Neural cell (in vitro differentiated cells): ENCODE data around the gene KIFC3.
"Not testable (repeated sequence)": the region's sequence is repeated elsewhere in the genome, so short reads cannot be mapped to it uniquely, and the experiment has no call there.

ENCODE experiments used
- EP300 ChIP-seq: fragments of 450-650 bp; conservative IDR thresholded peaks from 2 replicates; pipeline ENCODE4 v1.6.1; 2014; ENCODE audit warnings: antibody characterized with exemption, mild to moderate bottlenecking, moderate library complexity; ENCODE audit not compliant: poor library complexity, severe bottlenecking
- EZH2 ChIP-seq: fragments of 200-600, 300-800 bp; shearing (Covaris generic), sonication (generic); IDR thresholded peaks from 2 replicates; pipeline ENCODE4 v1.6.1; 2014; ENCODE audit warnings: antibody characterized with exemption, low read length, borderline replicate concordance, mild to moderate bottlenecking; ENCODE audit not compliant: insufficient read depth, poor library complexity, severe bottlenecking
- MXI1 ChIP-seq: fragments of 450-650 bp; conservative IDR thresholded peaks from 2 replicates; pipeline ENCODE4 v1.6.1; 2014; ENCODE audit warnings: antibody characterized with exemption, mild to moderate bottlenecking; ENCODE audit not compliant: poor library complexity, severe bottlenecking
- POLR2AphosphoS5 ChIP-seq: IDR thresholded peaks from 2 replicates; pipeline ENCODE4 v1.6.1; 2012
- SMC3 ChIP-seq: fragments of 450-650 bp; conservative IDR thresholded peaks from 2 replicates; pipeline ENCODE4 v1.6.1; 2014; ENCODE audit warnings: antibody characterized with exemption, mild to moderate bottlenecking, moderate library complexity; ENCODE audit not compliant: poor library complexity
- TF ChIP-seq, protein P1 (sequence below): fragments of 450-650 bp; IDR thresholded peaks from 2 replicates; pipeline ENCODE4 v1.5.1; 2014; ENCODE audit warnings: antibody characterized with exemption, mild to moderate bottlenecking, moderate library complexity; ENCODE audit not compliant: poor library complexity, severe bottlenecking
- TF ChIP-seq, protein P2 (sequence below): IDR thresholded peaks from 2 replicates; pipeline ENCODE4 v1.6.1; 2012; ENCODE audit warnings: borderline replicate concordance

DNA sequence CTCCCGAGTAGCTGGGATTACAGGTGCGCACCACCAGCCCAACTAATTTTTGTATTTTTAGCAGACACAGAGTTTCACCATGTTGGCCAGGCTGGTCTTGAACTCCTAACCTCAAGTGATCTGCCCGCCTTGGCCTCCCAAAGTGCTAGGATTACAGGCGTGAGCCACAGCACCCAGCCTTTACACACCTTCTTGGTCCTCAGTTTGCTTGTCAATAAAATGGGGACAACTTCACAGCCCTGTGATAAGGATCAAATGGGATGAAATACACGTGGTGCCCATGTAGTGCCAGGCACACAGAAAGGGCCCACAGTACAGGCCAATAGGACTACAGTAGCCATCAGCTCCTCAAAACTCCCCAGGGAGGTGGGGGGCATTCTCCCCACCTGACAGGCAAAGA is 6.3 kb downstream of the KIFC3 start:
- TF ChIP-seq, protein P1, sequence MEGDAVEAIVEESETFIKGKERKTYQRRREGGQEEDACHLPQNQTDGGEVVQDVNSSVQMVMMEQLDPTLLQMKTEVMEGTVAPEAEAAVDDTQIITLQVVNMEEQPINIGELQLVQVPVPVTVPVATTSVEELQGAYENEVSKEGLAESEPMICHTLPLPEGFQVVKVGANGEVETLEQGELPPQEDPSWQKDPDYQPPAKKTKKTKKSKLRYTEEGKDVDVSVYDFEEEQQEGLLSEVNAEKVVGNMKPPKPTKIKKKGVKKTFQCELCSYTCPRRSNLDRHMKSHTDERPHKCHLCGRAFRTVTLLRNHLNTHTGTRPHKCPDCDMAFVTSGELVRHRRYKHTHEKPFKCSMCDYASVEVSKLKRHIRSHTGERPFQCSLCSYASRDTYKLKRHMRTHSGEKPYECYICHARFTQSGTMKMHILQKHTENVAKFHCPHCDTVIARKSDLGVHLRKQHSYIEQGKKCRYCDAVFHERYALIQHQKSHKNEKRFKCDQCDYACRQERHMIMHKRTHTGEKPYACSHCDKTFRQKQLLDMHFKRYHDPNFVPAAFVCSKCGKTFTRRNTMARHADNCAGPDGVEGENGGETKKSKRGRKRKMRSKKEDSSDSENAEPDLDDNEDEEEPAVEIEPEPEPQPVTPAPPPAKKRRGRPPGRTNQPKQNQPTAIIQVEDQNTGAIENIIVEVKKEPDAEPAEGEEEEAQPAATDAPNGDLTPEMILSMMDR: not testable (repeated sequence)
- not testable (repeated sequence) for TF ChIP-seq MXI1, POLR2AphosphoS5, EZH2, EP300, SMC3
- TF ChIP-seq, protein P2, sequence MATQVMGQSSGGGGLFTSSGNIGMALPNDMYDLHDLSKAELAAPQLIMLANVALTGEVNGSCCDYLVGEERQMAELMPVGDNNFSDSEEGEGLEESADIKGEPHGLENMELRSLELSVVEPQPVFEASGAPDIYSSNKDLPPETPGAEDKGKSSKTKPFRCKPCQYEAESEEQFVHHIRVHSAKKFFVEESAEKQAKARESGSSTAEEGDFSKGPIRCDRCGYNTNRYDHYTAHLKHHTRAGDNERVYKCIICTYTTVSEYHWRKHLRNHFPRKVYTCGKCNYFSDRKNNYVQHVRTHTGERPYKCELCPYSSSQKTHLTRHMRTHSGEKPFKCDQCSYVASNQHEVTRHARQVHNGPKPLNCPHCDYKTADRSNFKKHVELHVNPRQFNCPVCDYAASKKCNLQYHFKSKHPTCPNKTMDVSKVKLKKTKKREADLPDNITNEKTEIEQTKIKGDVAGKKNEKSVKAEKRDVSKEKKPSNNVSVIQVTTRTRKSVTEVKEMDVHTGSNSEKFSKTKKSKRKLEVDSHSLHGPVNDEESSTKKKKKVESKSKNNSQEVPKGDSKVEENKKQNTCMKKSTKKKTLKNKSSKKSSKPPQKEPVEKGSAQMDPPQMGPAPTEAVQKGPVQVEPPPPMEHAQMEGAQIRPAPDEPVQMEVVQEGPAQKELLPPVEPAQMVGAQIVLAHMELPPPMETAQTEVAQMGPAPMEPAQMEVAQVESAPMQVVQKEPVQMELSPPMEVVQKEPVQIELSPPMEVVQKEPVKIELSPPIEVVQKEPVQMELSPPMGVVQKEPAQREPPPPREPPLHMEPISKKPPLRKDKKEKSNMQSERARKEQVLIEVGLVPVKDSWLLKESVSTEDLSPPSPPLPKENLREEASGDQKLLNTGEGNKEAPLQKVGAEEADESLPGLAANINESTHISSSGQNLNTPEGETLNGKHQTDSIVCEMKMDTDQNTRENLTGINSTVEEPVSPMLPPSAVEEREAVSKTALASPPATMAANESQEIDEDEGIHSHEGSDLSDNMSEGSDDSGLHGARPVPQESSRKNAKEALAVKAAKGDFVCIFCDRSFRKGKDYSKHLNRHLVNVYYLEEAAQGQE: not testable (repeated sequence)
